Neural cell (in vitro differentiated cells): ENCODE results near the gene TBX5.

Source experiments
- EP300 ChIP-seq: fragments of 450-650 bp; conservative IDR thresholded peaks from 2 replicates; pipeline ENCODE4 v1.6.1; 2014; ENCODE audit warnings: antibody characterized with exemption, mild to moderate bottlenecking, moderate library complexity; ENCODE audit not compliant: poor library complexity, severe bottlenecking
- EZH2 ChIP-seq: fragments of 200-600, 300-800 bp; shearing (Covaris generic), sonication (generic); IDR thresholded peaks from 2 replicates; pipeline ENCODE4 v1.6.1; 2014; ENCODE audit warnings: antibody characterized with exemption, low read length, borderline replicate concordance, mild to moderate bottlenecking; ENCODE audit not compliant: insufficient read depth, poor library complexity, severe bottlenecking
- POLR2AphosphoS5 ChIP-seq: IDR thresholded peaks from 2 replicates; pipeline ENCODE4 v1.6.1; 2012
- RAD21 ChIP-seq: fragments of 450-650 bp; conservative IDR thresholded peaks from 2 replicates; pipeline ENCODE4 v1.6.1; 2014; ENCODE audit warnings: antibody characterized with exemption, mild to moderate bottlenecking, moderate library complexity
- SMC3 ChIP-seq: fragments of 450-650 bp; conservative IDR thresholded peaks from 2 replicates; pipeline ENCODE4 v1.6.1; 2014; ENCODE audit warnings: antibody characterized with exemption, mild to moderate bottlenecking, moderate library complexity; ENCODE audit not compliant: poor library complexity
- TF ChIP-seq, protein P1 (sequence below): fragments of 450-650 bp; IDR thresholded peaks from 2 replicates; pipeline ENCODE4 v1.5.1; 2014; ENCODE audit warnings: antibody characterized with exemption, mild to moderate bottlenecking, moderate library complexity; ENCODE audit not compliant: poor library complexity, severe bottlenecking

DNA sequence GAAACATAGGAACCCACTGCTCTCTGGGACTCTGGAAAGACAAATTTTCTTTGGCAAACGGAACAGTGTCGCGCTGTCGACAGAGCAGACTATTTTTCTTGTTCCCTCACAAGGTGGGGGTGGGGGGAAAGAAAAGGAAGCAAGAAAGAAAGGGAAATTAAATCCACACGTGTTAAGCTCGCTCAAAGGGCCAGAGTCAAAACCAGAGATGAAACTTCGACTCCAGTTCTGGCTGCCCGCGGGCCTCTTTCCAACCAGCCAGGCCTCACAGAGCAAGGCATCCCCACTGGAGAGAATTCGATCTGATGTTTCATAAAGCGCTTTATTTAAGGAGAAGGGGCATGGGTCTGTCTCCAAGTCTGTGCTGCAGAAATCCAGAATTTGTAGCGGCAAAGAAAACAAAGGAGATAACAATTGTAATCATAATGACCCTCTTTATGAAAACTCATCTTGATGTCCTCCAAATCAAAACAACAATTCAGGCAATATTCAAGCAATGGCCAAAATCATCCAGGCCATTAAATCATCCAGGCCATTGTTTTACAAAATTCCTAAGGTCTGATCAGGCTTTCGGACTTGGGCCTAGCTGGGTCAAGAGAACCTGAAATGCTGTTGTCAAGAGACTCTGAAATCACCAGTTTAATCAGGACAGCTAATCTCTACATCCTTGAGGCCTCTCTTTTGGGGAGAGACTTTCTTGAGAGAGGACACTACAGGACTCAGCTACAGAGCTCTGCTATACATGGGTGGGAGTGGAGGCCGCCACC is 5.3 kb upstream of the TBX5 start:
- TF ChIP-seq, protein P1, sequence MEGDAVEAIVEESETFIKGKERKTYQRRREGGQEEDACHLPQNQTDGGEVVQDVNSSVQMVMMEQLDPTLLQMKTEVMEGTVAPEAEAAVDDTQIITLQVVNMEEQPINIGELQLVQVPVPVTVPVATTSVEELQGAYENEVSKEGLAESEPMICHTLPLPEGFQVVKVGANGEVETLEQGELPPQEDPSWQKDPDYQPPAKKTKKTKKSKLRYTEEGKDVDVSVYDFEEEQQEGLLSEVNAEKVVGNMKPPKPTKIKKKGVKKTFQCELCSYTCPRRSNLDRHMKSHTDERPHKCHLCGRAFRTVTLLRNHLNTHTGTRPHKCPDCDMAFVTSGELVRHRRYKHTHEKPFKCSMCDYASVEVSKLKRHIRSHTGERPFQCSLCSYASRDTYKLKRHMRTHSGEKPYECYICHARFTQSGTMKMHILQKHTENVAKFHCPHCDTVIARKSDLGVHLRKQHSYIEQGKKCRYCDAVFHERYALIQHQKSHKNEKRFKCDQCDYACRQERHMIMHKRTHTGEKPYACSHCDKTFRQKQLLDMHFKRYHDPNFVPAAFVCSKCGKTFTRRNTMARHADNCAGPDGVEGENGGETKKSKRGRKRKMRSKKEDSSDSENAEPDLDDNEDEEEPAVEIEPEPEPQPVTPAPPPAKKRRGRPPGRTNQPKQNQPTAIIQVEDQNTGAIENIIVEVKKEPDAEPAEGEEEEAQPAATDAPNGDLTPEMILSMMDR, result no peak
- no peak for TF ChIP-seq EZH2
- TF ChIP-seq EP300, result no peak
- no peak for TF ChIP-seq SMC3
- TF ChIP-seq POLR2AphosphoS5, result no peak
- no peak for TF ChIP-seq RAD21
